NCI-H2107 (cell line): ENCODE data around the gene PRADC1.
A peak's percentile ranks its signal among the peaks of the same experiment; 100 is the strongest.

Experiments
- DNase-seq: peaks from one replicate; lab custom pipeline; 2025; lab: John Stamatoyannopoulos, UW

PRADC1 gene

DNA sequence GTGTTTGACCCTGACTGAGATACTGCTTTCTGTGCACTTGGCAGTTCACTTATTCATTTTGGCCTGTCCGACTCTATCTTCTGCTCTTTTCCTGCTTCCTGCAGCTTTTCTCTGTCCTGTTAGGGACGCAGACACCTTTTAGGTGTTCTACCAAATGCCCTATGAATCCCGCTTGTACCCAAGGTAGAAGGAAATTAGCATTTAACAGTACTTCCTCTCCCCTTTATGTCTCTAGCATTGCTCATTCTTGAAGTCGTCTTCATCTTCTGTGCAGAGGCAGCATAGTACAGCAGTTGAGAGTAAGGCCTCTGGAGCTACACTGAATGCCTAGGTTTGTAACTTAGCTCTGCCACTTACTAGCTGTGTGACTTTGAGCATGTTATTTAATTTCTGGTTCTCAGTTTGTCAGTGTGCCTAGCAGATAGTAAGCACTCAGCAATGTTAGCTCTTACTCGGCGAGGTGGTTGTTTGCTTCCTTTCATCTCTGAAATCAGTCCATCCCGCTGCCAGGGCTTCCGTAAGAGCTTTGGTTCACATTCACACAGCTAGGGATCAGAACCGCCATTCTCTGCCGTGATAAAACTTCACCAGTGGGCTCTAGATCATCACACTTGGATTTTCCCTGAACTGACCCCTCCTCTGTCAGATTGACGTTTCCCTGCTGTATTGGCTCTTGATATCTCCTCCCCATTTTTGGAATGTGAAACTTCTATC lies 2.4 kb upstream of the PRADC1 start:
- no peak for DNase-seq

DNA sequence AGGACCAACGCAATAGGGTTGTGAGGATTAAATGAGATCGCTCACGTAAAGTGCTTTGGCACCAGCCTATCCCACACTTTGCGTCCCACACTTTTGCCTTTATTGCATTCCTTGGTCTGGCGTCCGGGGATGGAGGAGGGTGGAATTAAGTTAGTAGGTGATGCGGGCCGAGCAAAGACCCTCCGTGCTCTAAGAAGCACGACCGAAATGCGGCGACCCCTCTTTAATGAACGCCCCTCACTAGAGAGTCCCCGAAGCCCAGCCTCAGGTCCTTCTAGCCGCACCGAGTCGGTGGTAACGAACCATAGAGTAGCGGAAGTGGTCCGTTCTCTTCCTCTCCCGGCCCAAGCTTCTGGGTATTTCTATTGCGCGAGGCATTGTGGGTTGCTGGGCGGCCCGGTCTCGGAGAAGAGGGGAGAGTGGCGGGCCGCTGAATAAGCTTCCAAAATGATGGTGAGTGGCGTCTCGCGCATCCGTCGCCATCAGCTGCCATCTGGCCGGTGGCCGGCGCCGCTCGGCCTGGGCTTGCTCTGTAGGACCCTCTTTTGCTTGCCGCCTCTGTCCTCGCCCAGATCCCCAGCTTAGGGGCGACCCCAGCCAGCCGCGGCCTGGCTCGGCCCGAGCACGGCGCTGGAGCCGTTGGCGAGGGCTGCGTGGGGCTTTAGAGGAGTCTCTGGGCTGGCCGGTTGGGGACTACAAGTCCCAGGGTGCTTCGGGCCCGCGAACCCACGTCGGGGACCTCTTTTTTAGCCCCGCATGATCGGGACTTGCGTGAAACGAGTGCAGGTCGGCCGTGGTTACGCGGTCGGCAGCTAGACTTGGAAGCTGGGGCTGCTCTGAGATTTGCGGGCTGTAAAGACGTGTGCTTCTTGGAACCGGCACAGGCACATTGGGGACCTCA lies 1.1 kb upstream of the PRADC1 start, which contains the start of gene CCT7:
Gene CCT7 (plus strand): TSS at position 377 of the 901 bp plus-strand sequence. CDS start 71 bp downstream, at position 448.
- DNase-seq, result peak; percentile 87

DNA sequence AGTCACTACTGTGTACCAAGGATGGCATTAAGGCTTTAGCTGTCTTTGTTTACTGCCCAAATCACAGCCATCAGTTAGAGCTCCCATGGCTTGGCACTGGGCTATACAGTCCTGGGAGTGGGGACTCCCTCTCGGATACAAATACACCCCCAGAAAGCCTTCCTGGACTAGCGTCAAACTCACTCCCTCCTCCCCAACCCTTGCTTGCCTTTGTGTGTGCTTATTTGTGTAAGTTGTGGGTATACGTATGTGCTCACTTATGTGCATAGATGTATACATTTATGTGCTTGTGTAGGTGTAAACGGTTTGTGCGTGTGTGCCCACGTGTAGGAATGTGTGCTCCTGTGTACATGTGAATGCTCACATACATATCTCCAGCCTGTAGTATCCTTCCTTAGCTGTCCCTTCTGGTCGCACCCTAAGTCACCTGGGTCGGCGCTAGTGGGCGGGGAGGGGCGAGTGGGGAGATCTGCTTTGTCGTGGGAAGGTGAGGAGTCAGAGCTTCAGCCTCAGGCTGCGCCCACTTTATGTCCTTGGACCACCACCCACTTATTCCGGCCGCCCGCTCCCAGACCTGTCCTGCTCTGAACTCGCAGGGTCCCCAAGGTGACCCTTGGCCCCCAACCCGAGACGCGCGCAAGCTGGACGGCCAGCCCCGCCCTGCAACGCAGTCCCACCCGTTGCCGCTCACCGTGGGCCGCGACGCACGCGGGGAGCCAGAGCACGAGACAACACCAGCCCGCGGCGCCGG lies 461 bp downstream of the PRADC1 start:
- no peak for DNase-seq

DNA sequence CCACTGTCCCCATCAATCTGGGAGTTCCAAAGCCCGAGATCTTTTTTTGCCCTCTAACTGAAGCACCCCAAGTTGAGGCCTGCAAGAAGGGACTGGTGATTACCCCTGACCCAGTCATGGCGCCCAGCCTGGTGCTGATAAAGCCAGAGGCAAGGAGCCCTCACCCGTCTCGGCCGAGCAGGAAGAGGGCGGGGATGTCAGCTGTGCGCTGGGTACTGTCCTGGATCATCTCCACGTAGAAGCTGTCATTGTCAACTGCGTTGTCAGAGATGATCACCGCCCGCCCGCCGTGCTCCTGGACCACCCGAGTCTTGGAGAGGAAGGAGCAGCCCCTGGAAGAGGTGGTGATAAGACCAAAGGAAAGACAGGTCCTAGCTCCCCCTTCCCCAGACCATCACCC lies 4.4 kb downstream of the PRADC1 start:
- DNase-seq, result no peak

DNA sequence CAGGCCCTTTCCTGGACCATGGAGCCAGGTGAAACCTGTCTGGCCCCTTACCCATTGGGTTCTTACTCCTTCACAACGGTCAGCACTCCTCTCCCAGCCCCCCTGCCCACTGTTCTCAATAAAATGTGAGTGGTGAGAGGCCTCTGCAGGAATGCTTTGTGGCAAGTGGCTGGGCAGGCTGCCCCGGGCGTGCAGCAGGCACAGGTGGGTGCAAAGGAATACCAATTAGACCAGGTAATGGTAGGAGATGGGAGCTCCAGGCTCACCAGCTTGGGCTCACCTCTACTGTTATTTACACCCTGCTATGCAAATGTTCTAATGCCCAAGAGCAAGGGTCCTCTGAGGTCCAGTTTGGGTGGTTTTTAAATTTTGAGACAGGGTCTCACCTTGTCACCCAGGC lies 6.0 kb downstream of the PRADC1 start:
- DNase-seq, result no peak

DNA sequence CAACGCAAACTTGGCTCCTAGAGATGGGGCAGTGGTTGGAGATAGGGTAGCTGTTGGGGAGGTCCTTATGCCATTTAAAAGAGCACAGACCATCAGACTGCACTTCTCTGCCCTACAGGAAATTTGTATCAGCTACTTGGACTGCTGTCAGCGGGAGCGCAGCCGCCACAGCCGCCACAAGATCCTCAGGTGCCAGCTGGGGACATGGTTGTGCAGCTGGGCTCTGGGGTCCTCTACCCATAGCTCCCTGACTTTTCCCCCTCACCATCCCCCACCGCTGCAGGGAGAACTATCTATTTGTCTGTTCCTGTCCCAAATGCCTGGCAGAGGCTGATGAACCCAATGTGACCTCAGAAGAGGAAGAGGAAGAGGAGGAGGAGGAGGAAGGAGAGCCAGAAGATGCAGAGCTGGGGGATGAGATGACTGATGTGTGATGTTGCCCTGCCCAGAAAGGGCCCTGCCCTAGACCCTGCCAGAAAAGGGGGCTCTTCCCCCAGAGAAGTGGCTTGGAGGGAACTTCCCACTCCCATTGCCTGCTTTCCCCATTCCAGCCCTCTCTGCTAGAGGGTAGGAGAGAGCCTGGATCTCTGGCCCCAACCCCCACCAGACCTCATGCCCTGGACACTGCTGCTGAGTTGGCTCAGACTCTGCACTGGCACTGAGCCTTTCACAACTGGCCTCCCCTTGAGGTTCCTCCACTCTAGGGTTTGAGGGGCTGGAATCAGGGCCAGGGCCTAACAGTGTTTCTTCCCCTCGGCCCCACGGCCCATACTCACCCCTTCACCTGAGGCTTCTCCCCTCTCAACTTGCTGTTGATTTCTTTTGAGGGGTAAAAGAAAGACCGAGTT lies 7.3 kb downstream of the PRADC1 start:
- DNase-seq, result no peak

DNA sequence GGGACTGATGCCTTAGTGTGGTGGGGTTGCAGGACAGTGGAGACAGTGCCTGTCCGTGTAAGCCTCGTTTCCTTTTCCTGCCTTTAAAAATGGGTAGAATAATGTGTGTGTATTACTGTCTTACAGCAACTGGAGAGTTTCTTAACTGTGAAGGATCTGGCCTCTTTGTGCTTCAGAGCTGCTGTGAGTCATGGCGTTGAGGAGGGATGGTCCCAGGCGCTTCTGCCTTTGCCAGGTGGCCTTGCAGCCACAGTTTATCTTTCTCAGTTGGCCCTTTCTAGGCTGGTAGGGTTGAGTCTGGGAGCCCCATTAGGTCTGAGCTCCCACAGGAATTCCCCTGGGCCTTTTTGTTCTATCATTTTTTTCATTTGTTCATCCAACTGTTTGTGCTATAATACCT lies 9.2 kb downstream of the PRADC1 start:
- no peak for DNase-seq

DNA sequence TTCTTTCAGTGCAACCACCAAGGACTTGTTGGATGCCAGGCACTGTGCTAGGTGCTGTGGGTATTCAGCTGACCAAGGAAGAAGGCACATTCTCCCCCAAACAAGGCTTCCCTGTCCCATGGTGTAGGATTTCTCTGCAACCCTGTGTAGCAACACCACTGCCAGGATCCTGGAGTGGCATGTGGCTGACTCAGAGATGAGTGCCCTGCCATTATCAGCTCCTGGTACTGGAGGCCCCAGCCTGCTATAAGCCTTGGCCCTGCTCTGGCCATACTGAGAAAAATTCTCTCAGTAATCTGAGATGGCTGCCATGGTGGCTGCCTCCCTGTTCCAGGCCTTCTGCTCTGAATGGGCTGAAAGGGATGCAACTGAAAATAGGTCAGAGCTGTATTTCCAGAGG lies 14.7 kb downstream of the PRADC1 start:
- no peak for DNase-seq

DNA sequence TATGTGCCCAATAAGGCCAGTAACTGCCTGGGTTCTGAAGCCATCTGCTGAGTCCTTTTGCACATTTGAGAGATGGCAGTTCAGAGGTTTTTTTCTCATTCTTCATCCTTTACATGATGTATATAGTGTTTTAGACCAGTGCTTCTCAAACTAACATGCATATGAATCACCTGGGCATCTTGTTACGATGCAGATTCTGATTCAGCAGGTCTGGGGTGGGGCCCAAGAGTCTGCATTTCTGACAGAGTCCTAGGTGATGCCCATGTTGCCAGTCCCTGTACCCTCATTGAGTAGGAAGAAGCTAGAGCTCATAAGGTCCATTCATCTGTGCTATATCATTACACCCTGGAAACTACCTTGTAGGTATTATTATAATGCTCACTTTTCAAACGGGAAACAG lies 15.2 kb downstream of the PRADC1 start:
- DNase-seq, result no peak

DNA sequence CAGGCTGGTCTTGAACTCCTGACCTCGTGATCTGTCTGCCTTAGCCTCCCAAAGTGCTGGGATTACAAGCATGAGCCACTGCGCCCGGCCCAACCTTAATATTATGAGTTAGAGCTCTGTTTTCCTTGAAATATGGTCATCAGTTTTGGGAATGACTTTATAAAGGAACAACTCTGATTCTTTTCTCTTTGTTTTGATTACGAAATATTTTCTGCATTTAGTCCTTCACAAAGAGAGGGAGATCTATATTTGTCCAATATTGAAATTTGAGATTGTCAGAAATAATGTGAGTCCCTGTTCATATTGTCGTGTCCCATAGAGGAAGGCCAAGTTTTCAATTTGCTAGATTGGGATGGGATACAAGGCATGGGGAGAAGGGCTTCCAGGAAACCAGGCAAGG lies 15.9 kb downstream of the PRADC1 start:
- DNase-seq, result no peak

DNA sequence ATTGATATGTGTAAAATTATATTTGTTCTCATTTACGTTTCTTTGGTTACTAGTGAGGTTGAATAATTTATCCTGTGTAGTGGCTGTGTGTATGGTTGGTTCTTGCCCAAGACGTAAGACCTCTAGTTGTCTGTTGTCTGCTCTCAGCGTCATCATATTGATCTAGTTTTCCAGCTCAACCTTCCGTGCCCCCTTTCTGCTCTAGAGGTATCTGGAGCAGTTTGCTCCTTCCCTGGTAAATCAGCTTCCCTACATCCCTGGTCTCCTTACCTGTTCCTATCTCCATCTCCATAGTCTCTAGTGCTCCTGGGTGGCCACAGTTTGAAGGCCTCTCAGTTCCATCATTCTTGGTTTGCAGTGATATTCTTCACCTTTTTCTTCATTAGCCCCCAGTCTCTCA lies 17.8 kb downstream of the PRADC1 start:
- no peak for DNase-seq

DNA sequence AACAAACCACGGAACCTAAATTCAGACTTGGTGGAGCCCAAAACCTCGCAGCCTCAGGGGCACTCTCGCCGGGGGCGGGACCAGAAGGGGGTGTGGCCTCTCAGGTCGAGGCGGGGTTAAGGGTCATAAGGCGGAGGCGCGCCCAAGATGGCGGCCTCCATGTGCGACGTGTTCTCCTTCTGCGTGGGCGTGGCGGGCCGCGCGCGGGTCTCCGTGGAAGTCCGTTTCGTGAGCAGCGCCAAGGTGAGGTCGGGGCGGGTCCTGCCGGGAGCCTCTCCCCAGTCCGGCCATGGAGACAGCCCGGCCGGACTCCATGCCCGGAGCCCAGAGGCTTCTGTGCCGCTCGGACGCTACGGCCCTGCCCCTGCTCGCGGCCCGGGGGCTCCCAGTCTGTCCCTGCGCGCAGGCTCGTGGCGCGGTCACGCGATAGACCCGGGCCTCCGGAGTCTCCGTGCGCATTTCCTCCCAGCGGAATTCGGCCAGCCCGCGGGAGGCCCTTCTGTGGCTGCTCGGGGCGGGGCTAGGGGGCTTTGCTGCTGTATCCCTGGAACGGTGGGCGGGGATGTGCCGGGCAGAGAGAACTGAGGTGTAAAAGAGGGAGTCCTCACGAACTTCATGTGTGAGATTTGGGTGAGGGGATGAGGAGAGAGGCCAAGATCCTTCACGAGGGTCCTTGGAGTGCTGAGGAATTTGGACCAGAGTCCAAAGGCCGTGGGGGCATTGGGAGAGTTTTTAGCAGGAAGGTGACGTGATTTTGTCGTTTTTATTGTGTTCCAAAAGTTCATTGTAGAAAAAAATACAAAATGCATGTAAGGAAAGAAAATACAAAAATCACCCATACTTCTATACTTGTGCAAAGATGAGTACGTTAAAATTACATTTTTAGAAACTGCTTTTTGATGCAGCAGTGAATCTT lies 18.7 kb downstream of the PRADC1 start, which contains the start of gene SMYD5:
Gene SMYD5 (plus strand): TSS at position 126 of the 916 bp plus-strand sequence. CDS start 22 bp downstream, at position 148.
- peak; percentile 62 for DNase-seq

DNA sequence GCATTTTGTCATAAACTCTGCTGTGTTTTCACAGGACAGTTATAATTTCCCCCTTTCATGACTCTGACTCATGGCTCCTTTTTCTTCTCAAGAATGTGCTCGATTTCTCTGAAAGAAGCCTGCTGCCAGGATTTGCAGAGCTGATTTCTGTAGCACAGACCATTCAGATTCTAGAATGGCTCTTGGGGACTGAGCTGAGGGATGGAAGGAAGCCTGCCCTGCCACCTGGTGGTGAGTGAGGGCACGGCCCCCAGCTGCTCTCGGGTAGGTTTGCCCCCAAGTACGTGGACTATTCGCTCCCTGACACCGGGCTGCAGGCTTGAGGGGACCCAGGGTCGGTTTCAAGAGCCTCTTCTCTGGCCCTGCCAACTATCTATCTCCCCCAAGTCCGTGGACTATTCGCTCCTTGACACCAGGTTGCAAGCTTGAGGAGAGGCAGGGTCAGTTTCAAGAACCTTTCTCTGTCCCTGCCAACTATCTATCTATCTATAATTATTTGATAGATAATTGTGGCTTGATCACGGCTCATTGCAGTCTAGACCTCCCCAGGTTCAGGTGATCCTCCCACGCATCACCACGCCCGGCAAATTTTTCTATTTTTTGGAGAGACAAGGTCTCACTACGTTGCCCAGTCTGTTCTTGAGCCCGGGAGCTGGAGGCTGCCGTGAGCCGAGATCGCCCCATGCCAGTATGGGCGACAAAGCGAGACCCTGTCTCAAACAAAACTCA lies 20.4 kb downstream of the PRADC1 start:
- peak; percentile 11 for DNase-seq

DNA sequence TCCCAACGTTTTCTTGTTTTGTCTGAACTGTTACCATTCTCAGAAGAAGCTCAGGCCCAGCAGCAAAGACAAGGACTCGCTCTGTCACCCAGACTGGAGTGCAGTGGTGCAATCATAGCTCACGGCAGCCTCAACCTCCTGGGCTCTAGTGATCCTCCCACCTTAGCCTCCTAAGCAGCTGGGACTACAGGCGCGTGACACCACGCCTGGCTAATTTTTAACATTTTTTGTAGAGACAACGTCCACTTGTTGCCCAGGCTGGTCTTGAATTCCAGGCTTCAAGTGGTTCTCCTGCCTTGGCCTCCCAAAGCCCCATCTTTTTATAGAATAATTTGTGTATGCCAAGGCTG lies 21.0 kb downstream of the PRADC1 start:
- no peak for DNase-seq

DNA sequence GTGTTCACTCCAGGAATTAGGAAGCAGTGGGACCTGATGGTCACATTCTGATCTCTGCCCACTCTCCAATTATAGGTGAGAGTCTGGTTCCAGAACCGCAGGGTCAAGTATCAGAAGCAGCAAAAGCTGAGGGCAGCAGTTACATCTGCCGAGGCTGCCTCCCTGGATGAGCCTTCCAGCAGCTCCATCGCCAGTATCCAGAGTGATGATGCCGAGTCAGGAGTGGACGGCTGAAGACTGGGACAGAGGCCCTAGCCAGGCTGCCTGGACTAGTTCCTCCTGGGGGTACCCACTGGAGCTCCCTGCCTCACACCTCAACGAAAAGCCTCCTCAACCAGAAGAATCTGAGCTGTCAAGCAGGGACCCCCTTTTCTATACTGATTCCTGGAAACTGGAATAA lies 22.3 kb downstream of the PRADC1 start:
- DNase-seq, result no peak

DNA sequence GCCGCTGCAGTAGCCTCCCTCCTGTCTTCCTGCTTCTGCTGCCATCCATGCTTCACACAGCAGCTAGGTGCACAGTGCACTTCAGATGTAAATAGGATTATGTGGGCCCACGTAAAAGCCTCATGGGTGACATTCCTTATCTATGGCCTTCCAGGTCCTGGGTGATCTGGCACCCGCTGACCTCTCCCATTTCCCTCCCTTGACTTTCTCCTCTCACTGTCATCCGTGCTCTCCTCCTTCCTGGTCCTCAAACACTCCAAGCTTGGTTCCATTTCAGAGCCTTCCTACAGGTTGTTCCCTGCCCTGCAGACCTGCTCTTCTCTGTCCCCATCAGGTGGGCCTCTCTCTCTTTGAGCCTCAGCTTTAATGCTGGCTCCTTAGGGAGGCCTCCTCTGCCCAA lies 23.0 kb downstream of the PRADC1 start:
- DNase-seq, result no peak

DNA sequence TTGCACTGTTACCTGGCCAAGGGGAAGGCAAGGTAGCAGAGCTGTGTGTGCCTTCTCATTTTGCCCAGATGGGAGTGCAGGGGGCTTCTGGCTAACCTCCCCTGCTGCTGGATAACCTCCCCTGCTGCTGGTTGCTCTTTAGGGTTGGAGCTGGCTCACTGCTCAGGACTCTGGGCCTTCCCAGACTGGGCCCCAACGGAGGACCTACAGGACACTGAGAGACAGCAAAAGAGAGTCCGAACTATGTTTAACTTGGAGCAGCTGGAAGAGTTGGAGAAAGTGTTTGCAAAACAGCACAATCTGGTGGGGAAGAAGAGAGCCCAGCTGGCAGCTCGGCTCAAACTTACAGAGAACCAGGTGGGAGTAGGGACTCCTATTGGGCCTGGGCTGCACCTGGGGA lies 24.8 kb downstream of the PRADC1 start:
- DNase-seq, result no peak

DNA sequence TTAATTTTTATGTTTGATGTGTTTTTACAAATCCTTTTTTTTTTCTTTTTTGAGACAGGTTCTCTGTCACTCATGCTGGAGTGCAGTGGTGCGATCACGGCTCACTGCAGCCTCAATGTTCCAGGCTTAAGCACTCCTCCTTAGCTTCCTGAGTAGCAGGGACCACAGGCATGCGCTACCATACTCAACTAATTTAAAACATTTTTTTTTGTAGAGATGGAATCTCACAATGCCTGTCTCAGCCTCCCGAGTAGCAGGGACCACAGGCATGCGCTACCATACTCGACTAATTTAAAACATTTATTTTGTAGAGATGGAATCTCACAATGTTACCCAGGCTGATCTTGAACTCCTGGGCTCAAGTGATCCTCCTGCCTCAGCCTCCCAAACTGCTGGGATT lies 27.4 kb downstream of the PRADC1 start:
- no peak for DNase-seq

DNA sequence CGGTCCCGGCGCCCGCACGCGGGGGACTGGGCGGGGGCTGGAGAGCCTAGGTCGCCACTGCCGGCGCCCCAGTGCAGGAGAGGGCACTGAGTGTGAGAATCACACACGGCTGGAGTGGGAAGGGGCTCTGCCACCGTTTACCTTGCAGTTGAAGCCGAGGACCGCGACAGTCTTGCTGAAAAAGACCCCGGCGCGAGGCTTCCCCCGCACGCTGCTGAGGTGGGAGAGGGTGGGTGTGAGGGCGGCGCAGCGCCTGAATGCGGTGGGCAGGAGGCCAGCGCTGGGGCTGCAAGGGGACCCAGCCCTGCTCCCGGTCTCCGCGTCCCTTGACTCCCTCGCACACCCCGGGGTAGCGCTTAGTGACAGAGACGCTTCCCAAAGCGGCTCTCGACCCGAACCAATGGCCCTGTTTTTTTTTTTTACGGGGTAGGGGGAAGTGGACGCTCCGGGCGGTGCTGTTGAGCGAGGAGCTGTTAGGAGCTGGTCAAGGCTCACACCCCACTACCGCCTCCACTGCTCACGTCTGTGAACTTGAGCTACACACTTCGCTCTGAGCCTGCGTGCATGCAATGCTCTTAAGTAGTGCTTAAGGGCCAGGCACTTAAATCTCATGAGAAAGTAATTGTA lies 29.9 kb downstream of the PRADC1 start:
- DNase-seq, result no peak
